Endothelial cell of umbilical vein (primary cell): ENCODE data around the gene RGS9BP.

Source experiments
- CTCF ChIP-seq, 2 donors: IDR thresholded peaks; 1 replicate in 1 of 2; 2 replicates in 1 of 2; pipeline ENCODE4 v1.5.1; 2011; ENCODE audit warnings: low read length in 2 of 2, mild to moderate bottlenecking in 2 of 2, moderate library complexity in 2 of 2, control low read depth in 1 of 2, inconsistent platforms in 1 of 2, low read depth in 1 of 2; ENCODE audit not compliant: insufficient read depth in 1 of 2; ENCODE audit errors: extremely low read depth in 1 of 2
- POLR2A ChIP-seq: IDR thresholded peaks from 2 replicates; pipeline ENCODE4 v1.6.1; 2012; ENCODE audit warnings: low read depth, mild to moderate bottlenecking, control low read depth, low read length

GRCh38 chr19:32669310-32669709 is 6.3 kb upstream of the RGS9BP start:
- TF ChIP-seq CTCF (IDR thresholded peaks at IDR 0.05; ENCODE audit: extremely low read depth in 1 of 2, insufficient read depth in 1 of 2, low read depth in 1 of 2, low read length in 2 of 2) (no peak), POLR2A (no peak)
